GM23248 (cell line): ENCODE measurements around the gene GTF2H3. TPM values are rescaled to one million over a fixed set of nuclear protein-coding genes. Genes with fewer than 3 reads are reported as not detected.

Experiments
- DNase-seq: peaks from one replicate; pipeline ENCODE4 v3.0.0-alpha.2; 2015
- H2AFZ ChIP-seq: fragments of 200-600 bp; sonication (generic); 2 replicates; pipeline ENCODE4 v1.6.1; 2016; ENCODE audit warnings: antibody characterized with exemption
- H3F3A ChIP-seq: fragments of 200-600 bp; sonication (generic); 2 replicates; pipeline ENCODE4 v1.6.1; 2016; ENCODE audit warnings: mild to moderate bottlenecking, antibody characterized with exemption, mixed run types; ENCODE audit not compliant: insufficient read depth
- H3K27ac ChIP-seq: fragments of 200-600 bp; sonication (generic); 2 replicates; pipeline ENCODE4 v1.5.1; 2016; ENCODE audit warnings: mild to moderate bottlenecking
- H3K27me3 ChIP-seq: fragments of 200-600 bp; sonication (generic); replicated peaks from 2 replicates; pipeline ENCODE4 v1.6.1; 2016; ENCODE audit warnings: mild to moderate bottlenecking; ENCODE audit not compliant: insufficient read depth
- H3K36me3 ChIP-seq: fragments of 200-600 bp; sonication (generic); 2 replicates; pipeline ENCODE4 v1.6.1; 2016; ENCODE audit warnings: low read depth, mild to moderate bottlenecking
- H3K4me1 ChIP-seq: fragments of 200-600 bp; sonication (generic); 2 replicates; pipeline ENCODE4 v1.6.1; 2016; ENCODE audit warnings: mild to moderate bottlenecking; ENCODE audit not compliant: insufficient read depth
- H3K4me2 ChIP-seq: fragments of 200-600 bp; sonication (generic); one replicate; pipeline ENCODE4 v1.6.1; 2016; ENCODE audit warnings: mild to moderate bottlenecking; ENCODE audit not compliant: unreplicated experiment
- H3K4me3 ChIP-seq: fragments of 200-600 bp; sonication (generic); 2 replicates; pipeline ENCODE4 v1.5.1; 2016; ENCODE audit warnings: mild to moderate bottlenecking
- H3K79me2 ChIP-seq: fragments of 200-600 bp; sonication (generic); 2 replicates; pipeline ENCODE4 v1.6.1; 2016; ENCODE audit warnings: mild to moderate bottlenecking; ENCODE audit not compliant: insufficient read depth
- H3K9ac ChIP-seq: fragments of 200-600 bp; sonication (generic); 2 replicates; pipeline ENCODE4 v1.6.1; 2016; ENCODE audit warnings: mild to moderate bottlenecking
- H3K9me2 ChIP-seq: fragments of 200-600 bp; sonication (generic); 2 replicates; pipeline ENCODE4 v1.6.1; 2016; ENCODE audit warnings: mixed run types, mild to moderate bottlenecking, moderate library complexity; ENCODE audit not compliant: insufficient read depth
- H3K9me3 ChIP-seq: fragments of 200-600 bp; sonication (generic); one replicate; pipeline ENCODE4 v1.6.1; 2017; ENCODE audit warnings: low read depth
- H4K20me1 ChIP-seq: fragments of 200-600 bp; sonication (generic); 2 replicates; pipeline ENCODE4 v1.6.0; 2016; ENCODE audit not compliant: insufficient read depth
- EZH2 ChIP-seq: fragments of 200-600 bp; sonication (generic); IDR thresholded peaks from 2 replicates; pipeline ENCODE4 v1.6.1; 2018; ENCODE audit warnings: antibody characterized with exemption, mild to moderate bottlenecking; ENCODE audit not compliant: insufficient read depth, poor library complexity, severe bottlenecking
- EZH2phosphoT487 ChIP-seq: fragments of 200-600 bp; sonication (generic); IDR thresholded peaks from 2 replicates; pipeline ENCODE4 v1.6.1; 2018; ENCODE audit warnings: antibody characterized with exemption, moderate library complexity, mild to moderate bottlenecking, low read depth; ENCODE audit not compliant: insufficient read depth
- WGBS, 2 experiments: methylation state at CpG; one replicate each; pipeline ENCODE4 v1.1.6; 2015 to 2017; ENCODE audit warnings: low lambda C conversion rate in 2 of 2, low coverage in 1 of 2; ENCODE audit errors: missing lambda C conversion rate in 2 of 2; 5-methylcytosine and 5-hydroxymethylcytosine counted together
- in situ Hi-C: fragments of 300-500 bp; cut with MboI; formaldehyde crosslinking; loops from 2 replicates; pipeline ENCODE4 v1.15.0; 2020
- polyA plus RNA-seq: library from polyadenylated mRNA; unstranded; fragments of >200 nt; fragmentation: Nextera tagmentation; extraction: Ambion mirVana; gene quantifications from 2 replicates; pipeline ENCODE4 v1.2.1, GENCODE V29; 2016
- total RNA-seq: library from RNA; depleted of rRNA; stranded (reverse); fragments of >200 nt; shearing (Covaris generic); gene quantifications from 2 replicates; pipeline ENCODE4 v1.2.3, GENCODE V29; 2014

GTF2H3 gene
- total and polyA plus RNA-seq, 2 experiments from 2014 or later: 24.2 to 38.7 TPM

- peak; percentile 33 for DNase-seq
- Histone ChIP-seq H3K9me3 (no peaks in the 10 kb centered on the region), H3K36me3 (peaks cover 59% of the 10 kb centered on the region), H3F3A (peaks cover 32% of the 10 kb centered on the region), H3K9ac (0 out of 2 replicates have a peak overlapping the region, but pooled peaks have one; percentile 16), H3K27me3 (no peaks in the 10 kb centered on the region), H3K4me3 (no peak overlapping the region), H3K27ac (peak overlapping the region; percentile 22; the same call in 1 of the 2 replicates), H3K79me2 (no peaks in the 10 kb centered on the region; the same call in 1 of the 2 replicates), H3K4me1 (no peaks in the 10 kb centered on the region), H4K20me1 (no peaks in the 10 kb centered on the region), H3K9me2 (no peaks in the 10 kb centered on the region), H2AFZ (no peak overlapping the region), H3K4me2 (no peak overlapping the region)
- WGBS, 2 experiments: 70 to 72% methylated on average over 15 of the region's 15 CpGs
- TF ChIP-seq EZH2 (no peak), EZH2phosphoT487 (no peak)
- in situ Hi-C loops: no loop called here
Measured at GRCh38 chr12:123621619-123622530, 11.8 kb upstream of the GTF2H3 start.

- Histone ChIP-seq H3K4me2 (peak overlapping the region; percentile 100), H3K27ac (peak overlapping the region; percentile 70), H2AFZ (peak overlapping the region; percentile 76), H4K20me1 (no peaks in the 10 kb centered on the region), H3K9me3 (no peaks in the 10 kb centered on the region), H3K9me2 (no peaks in the 10 kb centered on the region), H3K4me3 (peak overlapping the region; percentile 93), H3F3A (no peaks in the 10 kb centered on the region), H3K27me3 (no peaks in the 10 kb centered on the region), H3K9ac (peak overlapping the region; percentile 95), H3K79me2 (peaks cover 83% of the 10 kb centered on the region), H3K36me3 (peaks cover 19% of the 10 kb centered on the region; the same call in 1 of the 2 replicates), H3K4me1 (peaks cover 12% of the 10 kb centered on the region; the same call in 1 of the 2 replicates)
- peak; percentile 32 for DNase-seq
- TF ChIP-seq EZH2: no peak
- TF ChIP-seq EZH2phosphoT487: no peak
- 4% methylated on average over 19 of the region's 19 CpGs for WGBS, 2 experiments
- in situ Hi-C loops: no loop called here
Measured at GRCh38 chr12:123634142-123634561, 523 bp downstream of the GTF2H3 start.

GRCh38 chr12:123643911-123644310 is 10.3 kb downstream of the GTF2H3 start:
- no peaks in the 10 kb centered on the region for H3K9me3 ChIP-seq
- no peak for DNase-seq
- H4K20me1 ChIP-seq: no peaks in the 10 kb centered on the region
- H3K27ac ChIP-seq: no peak overlapping the region
- H3F3A ChIP-seq: no peaks in the 10 kb centered on the region
- no peaks in the 10 kb centered on the region for H3K9me2 ChIP-seq
- H3K4me1 ChIP-seq: no peaks in the 10 kb centered on the region
- no peak overlapping the region for H3K9ac ChIP-seq
- H3K4me3 ChIP-seq: no peak overlapping the region
- in situ Hi-C loops: no loop called here
- H3K4me2 ChIP-seq: no peak overlapping the region
- WGBS, 2 experiments: 86% methylated on average over 7 of the region's 7 CpGs
- no peaks in the 10 kb centered on the region for H3K27me3 ChIP-seq
- TF ChIP-seq EZH2phosphoT487 (no peak), EZH2 (no peak)
- H2AFZ ChIP-seq: no peak overlapping the region
- H3K79me2 ChIP-seq: peaks cover 59% of the 10 kb centered on the region
- H3K36me3 ChIP-seq: peaks cover 37% of the 10 kb centered on the region

- H3K27me3 ChIP-seq: no peaks in the 10 kb centered on the region
- WGBS, 2 experiments: 95 to 100% methylated on average over 3 of the region's 3 CpGs
- TF ChIP-seq EZH2phosphoT487 (no peak), EZH2 (no peak)
- no peak overlapping the region for H3K4me2 ChIP-seq
- H2AFZ ChIP-seq: no peak overlapping the region
- H3K9me3 ChIP-seq: no peaks in the 10 kb centered on the region
- no peaks in the 10 kb centered on the region for H3F3A ChIP-seq
- H3K9ac ChIP-seq: no peak overlapping the region
- DNase-seq: no peak
- no peaks in the 10 kb centered on the region for H3K9me2 ChIP-seq
- H3K4me1 ChIP-seq: no peaks in the 10 kb centered on the region
- H3K36me3 ChIP-seq: peaks cover 40% of the 10 kb centered on the region
- H3K4me3 ChIP-seq: no peak overlapping the region
- H4K20me1 ChIP-seq: no peaks in the 10 kb centered on the region
- in situ Hi-C loops: no loop called here
- H3K79me2 ChIP-seq: peaks cover 49% of the 10 kb centered on the region
- H3K27ac ChIP-seq: no peak overlapping the region
Measured at GRCh38 chr12:123645380-123645779, 11.8 kb downstream of the GTF2H3 start.
